NCI-H187 treated with DMSO at 0.1 percent for 48 hours (cell line): ENCODE results near the gene CST4.
"Not testable (repeated sequence)": the region's sequence is repeated elsewhere in the genome, so short reads cannot be mapped to it uniquely, and the experiment has no call there.

ENCODE experiments used
- DNase-seq: peaks from one replicate; lab custom pipeline; 2025; lab: John Stamatoyannopoulos, UW

CST4 gene

GRCh38 chr20:23659989-23660837 lies 28.6 kb downstream of the CST4 start:
- no peak for DNase-seq

- DNase-seq = not testable (repeated sequence)
These were observed 29.2 kb downstream of the CST4 start for GRCh38 chr20:23659610-23659988.

- DNase-seq = no peak
These were observed 29.7 kb downstream of the CST4 start for GRCh38 chr20:23658989-23659609.

GRCh38 chr20:23658336-23658735 lies 30.5 kb downstream of the CST4 start:
- DNase-seq = no peak

GRCh38 chr20:23657202-23657601 lies 31.6 kb downstream of the CST4 start:
- no peak for DNase-seq

GRCh38 chr20:23656372-23656771 lies 32.5 kb downstream of the CST4 start:
- DNase-seq = no peak

- DNase-seq = no peak
These were observed 33.2 kb downstream of the CST4 start for GRCh38 chr20:23655491-23656211.

- no peak for DNase-seq
These were observed 34.1 kb downstream of the CST4 start for GRCh38 chr20:23654717-23655116.

GRCh38 chr20:23654000-23654399 lies 34.8 kb downstream of the CST4 start:
- DNase-seq = no peak

GRCh38 chr20:23653400-23653938 lies 35.4 kb downstream of the CST4 start:
- DNase-seq = no peak

GRCh38 chr20:23652926-23653325 lies 35.9 kb downstream of the CST4 start:
- DNase-seq = no peak

GRCh38 chr20:23652371-23652770 lies 36.5 kb downstream of the CST4 start:
- no peak for DNase-seq

- DNase-seq = no peak
These were observed 37.7 kb downstream of the CST4 start for GRCh38 chr20:23651117-23651516.

- no peak for DNase-seq
These were observed 38.9 kb downstream of the CST4 start for GRCh38 chr20:23649830-23650417.

- no peak for DNase-seq
These were observed 39.6 kb downstream of the CST4 start for GRCh38 chr20:23649242-23649641.

GRCh38 chr20:23647346-23647745 lies 41.5 kb downstream of the CST4 start:
- DNase-seq = no peak

GRCh38 chr20:23646106-23646873 lies 42.5 kb downstream of the CST4 start:
- DNase-seq = no peak

GRCh38 chr20:23645575-23645974 lies 43.3 kb downstream of the CST4 start:
- no peak for DNase-seq

- DNase-seq = no peak
These were observed 44.7 kb downstream of the CST4 start for GRCh38 chr20:23644164-23644563.

- no peak for DNase-seq
These were observed 45.2 kb downstream of the CST4 start for GRCh38 chr20:23643659-23644058.

- DNase-seq = no peak
These were observed 46.7 kb downstream of the CST4 start for GRCh38 chr20:23641936-23642751.
